Measurements from ENCODE around the gene RASA2. TPM values are rescaled to one million over a fixed set of nuclear protein-coding genes. Genes with fewer than 3 reads are reported as not detected.

The RASA2 gene
- total and polyA plus RNA-seq, 2 experiments from 2014 or later, result 16.6 to 28.6 TPM

DNA sequence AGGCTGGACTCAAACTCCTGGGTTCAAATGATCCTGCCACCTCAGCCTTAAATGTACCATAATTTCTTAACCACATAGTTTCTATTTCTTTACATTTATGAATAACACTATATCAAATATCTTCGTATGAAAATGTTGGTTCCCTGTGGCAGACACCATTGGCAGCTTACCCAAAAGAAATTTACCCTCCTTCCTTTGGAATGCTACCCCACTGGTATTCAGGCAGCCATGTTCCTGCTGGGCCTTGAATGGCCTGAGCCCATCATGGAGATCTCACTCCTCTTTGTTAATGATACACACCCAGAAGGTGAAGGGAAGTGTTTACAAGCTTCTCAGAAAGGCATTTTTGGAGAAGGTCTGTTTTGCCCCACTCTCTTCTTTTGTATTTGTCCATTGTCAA lies 157.0 kb downstream of the RASA2 start:
- Histone ChIP-seq H3K4me3 (no peak overlapping the region), H3K36me3 (ENCODE audit: insufficient read depth) (no peaks in the 10 kb centered on the region), H3K27me3 (ENCODE audit: insufficient read depth) (no peaks in the 10 kb centered on the region), H3K4me1 (ENCODE audit: insufficient read depth) (no peaks in the 10 kb centered on the region), H3K79me2 (replicated peaks; ENCODE audit: insufficient read depth) (no peaks in the 10 kb centered on the region), H3F3A (replicated peaks; ENCODE audit: low read depth) (no peaks in the 10 kb centered on the region), H4K20me1 (replicated peaks; ENCODE audit: insufficient read depth) (no peaks in the 10 kb centered on the region), H3K27ac (ENCODE audit: low read depth) (no peak overlapping the region), H2AFZ (peak overlapping the region; percentile 92), H3K9me2 (ENCODE audit: insufficient read depth) (no peaks in the 10 kb centered on the region), H3K4me2 (no peak overlapping the region)
- H3K36me3 Mint-ChIP-seq (ENCODE audit: low read depth), result no peaks in the 10 kb centered on the region
- H3K27ac Mint-ChIP-seq, result no peak overlapping the region
- peak; percentile 24 for DNase-seq (ENCODE audit: low spot score)
- H3K4me1 Mint-ChIP-seq, result peaks cover 9% of the 10 kb centered on the region
- no peaks in the 10 kb centered on the region for H3K9me3 Mint-ChIP-seq
- peaks cover 5% of the 10 kb centered on the region for H3K27me3 Mint-ChIP-seq (ENCODE audit: insufficient read depth, low read depth, poor library complexity)
- no peak overlapping the region for H3K4me3 Mint-ChIP-seq
- no peak for TF ChIP-seq JUNB (IDR thresholded peaks at IDR 0.05; ENCODE audit: unreplicated experiment)
- TF ChIP-seq NANOG (IDR thresholded peaks at IDR 0.05; ENCODE audit: borderline replicate concordance), result no peak
- TF ChIP-seq, protein P1, sequence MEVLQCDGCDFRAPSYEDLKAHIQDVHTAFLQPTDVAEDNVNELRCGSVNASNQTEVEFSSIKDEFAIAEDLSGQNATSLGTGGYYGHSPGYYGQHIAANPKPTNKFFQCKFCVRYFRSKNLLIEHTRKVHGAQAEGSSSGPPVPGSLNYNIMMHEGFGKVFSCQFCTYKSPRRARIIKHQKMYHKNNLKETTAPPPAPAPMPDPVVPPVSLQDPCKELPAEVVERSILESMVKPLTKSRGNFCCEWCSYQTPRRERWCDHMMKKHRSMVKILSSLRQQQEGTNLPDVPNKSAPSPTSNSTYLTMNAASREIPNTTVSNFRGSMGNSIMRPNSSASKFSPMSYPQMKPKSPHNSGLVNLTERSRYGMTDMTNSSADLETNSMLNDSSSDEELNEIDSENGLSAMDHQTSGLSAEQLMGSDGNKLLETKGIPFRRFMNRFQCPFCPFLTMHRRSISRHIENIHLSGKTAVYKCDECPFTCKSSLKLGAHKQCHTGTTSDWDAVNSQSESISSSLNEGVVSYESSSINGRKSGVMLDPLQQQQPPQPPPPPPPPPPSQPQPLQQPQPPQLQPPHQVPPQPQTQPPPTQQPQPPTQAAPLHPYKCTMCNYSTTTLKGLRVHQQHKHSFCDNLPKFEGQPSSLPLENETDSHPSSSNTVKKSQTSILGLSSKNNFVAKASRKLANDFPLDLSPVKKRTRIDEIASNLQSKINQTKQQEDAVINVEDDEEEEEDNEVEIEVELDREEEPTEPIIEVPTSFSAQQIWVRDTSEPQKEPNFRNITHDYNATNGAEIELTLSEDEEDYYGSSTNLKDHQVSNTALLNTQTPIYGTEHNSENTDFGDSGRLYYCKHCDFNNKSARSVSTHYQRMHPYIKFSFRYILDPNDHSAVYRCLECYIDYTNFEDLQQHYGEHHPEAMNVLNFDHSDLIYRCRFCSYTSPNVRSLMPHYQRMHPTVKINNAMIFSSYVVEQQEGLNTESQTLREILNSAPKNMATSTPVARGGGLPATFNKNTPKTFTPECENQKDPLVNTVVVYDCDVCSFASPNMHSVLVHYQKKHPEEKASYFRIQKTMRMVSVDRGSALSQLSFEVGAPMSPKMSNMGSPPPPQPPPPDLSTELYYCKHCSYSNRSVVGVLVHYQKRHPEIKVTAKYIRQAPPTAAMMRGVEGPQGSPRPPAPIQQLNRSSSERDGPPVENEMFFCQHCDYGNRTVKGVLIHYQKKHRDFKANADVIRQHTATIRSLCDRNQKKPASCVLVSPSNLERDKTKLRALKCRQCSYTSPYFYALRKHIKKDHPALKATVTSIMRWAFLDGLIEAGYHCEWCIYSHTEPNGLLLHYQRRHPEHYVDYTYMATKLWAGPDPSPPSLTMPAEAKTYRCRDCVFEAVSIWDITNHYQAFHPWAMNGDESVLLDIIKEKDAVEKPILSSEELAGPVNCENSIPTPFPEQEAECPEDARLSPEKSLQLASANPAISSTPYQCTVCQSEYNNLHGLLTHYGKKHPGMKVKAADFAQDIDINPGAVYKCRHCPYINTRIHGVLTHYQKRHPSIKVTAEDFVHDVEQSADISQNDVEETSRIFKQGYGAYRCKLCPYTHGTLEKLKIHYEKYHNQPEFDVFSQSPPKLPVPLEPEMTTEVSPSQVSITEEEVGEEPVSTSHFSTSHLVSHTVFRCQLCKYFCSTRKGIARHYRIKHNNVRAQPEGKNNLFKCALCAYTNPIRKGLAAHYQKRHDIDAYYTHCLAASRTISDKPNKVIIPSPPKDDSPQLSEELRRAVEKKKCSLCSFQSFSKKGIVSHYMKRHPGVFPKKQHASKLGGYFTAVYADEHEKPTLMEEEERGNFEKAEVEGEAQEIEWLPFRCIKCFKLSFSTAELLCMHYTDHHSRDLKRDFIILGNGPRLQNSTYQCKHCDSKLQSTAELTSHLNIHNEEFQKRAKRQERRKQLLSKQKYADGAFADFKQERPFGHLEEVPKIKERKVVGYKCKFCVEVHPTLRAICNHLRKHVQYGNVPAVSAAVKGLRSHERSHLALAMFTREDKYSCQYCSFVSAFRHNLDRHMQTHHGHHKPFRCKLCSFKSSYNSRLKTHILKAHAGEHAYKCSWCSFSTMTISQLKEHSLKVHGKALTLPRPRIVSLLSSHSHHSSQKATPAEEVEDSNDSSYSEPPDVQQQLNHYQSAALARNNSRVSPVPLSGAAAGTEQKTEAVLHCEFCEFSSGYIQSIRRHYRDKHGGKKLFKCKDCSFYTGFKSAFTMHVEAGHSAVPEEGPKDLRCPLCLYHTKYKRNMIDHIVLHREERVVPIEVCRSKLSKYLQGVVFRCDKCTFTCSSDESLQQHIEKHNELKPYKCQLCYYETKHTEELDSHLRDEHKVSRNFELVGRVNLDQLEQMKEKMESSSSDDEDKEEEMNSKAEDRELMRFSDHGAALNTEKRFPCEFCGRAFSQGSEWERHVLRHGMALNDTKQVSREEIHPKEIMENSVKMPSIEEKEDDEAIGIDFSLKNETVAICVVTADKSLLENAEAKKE (CRISPR knock-in tag; IDR thresholded peaks at IDR 0.05), result 0 out of 2 replicates have a peak, but pooled peaks have one; percentile 23
- TF ChIP-seq, protein P2, sequence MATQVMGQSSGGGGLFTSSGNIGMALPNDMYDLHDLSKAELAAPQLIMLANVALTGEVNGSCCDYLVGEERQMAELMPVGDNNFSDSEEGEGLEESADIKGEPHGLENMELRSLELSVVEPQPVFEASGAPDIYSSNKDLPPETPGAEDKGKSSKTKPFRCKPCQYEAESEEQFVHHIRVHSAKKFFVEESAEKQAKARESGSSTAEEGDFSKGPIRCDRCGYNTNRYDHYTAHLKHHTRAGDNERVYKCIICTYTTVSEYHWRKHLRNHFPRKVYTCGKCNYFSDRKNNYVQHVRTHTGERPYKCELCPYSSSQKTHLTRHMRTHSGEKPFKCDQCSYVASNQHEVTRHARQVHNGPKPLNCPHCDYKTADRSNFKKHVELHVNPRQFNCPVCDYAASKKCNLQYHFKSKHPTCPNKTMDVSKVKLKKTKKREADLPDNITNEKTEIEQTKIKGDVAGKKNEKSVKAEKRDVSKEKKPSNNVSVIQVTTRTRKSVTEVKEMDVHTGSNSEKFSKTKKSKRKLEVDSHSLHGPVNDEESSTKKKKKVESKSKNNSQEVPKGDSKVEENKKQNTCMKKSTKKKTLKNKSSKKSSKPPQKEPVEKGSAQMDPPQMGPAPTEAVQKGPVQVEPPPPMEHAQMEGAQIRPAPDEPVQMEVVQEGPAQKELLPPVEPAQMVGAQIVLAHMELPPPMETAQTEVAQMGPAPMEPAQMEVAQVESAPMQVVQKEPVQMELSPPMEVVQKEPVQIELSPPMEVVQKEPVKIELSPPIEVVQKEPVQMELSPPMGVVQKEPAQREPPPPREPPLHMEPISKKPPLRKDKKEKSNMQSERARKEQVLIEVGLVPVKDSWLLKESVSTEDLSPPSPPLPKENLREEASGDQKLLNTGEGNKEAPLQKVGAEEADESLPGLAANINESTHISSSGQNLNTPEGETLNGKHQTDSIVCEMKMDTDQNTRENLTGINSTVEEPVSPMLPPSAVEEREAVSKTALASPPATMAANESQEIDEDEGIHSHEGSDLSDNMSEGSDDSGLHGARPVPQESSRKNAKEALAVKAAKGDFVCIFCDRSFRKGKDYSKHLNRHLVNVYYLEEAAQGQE (IDR thresholded peaks at IDR 0.05; ENCODE audit: unreplicated experiment), result no peak
- no peak for ATAC-seq

Data from GM23338 (cell line).